NB4 (cell line): ENCODE data around the gene CRAT.

Source experiments
- POLR2A ChIP-seq: IDR thresholded peaks from 2 replicates; pipeline ENCODE4 v1.6.1; 2011; ENCODE audit warnings: mild to moderate bottlenecking; ENCODE audit not compliant: insufficient read length; ENCODE audit errors: extremely low read depth
- TF ChIP-seq, protein P1 (sequence below): IDR thresholded peaks from 2 replicates; pipeline ENCODE4 v1.6.1; 2011; ENCODE audit warnings: low read depth, low read length
- TF ChIP-seq, protein P2 (sequence below): IDR thresholded peaks from one replicate; pipeline ENCODE4 v1.5.1; 2012; ENCODE audit warnings: low read depth, low read length

DNA sequence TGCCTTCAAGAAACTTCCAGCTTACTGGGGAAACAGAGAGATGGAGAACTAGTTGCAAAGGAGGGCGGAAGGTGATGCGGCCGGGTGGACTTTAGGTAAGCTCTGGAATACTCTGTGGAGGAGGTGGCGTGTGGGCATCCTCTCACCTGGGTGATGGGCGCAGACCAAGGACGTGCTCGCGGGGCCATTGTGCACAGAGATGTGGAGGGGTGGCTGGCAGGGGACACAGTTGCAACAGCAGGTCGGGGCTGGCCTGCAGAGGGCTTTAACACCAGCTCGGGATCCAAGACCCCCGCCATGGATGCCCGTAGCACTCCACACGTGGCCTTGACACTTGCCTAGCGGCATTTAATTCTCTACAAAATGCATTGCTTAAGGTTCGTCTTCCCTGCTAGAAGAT, 40.9 kb upstream of the CRAT start:
- TF ChIP-seq, protein P1, sequence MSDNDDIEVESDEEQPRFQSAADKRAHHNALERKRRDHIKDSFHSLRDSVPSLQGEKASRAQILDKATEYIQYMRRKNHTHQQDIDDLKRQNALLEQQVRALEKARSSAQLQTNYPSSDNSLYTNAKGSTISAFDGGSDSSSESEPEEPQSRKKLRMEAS, result no peak
- TF ChIP-seq, protein P2, sequence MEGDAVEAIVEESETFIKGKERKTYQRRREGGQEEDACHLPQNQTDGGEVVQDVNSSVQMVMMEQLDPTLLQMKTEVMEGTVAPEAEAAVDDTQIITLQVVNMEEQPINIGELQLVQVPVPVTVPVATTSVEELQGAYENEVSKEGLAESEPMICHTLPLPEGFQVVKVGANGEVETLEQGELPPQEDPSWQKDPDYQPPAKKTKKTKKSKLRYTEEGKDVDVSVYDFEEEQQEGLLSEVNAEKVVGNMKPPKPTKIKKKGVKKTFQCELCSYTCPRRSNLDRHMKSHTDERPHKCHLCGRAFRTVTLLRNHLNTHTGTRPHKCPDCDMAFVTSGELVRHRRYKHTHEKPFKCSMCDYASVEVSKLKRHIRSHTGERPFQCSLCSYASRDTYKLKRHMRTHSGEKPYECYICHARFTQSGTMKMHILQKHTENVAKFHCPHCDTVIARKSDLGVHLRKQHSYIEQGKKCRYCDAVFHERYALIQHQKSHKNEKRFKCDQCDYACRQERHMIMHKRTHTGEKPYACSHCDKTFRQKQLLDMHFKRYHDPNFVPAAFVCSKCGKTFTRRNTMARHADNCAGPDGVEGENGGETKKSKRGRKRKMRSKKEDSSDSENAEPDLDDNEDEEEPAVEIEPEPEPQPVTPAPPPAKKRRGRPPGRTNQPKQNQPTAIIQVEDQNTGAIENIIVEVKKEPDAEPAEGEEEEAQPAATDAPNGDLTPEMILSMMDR, result no peak
- TF ChIP-seq POLR2A, result no peak
